Ectodermal cell (in vitro differentiated cells): Measurements from ENCODE around the gene HMCN2.

Experiments
- H3K27ac ChIP-seq: 2 replicates; pipeline ENCODE4 v1.7.0; 2013; ENCODE audit warnings: mild to moderate bottlenecking, low read depth, low read length; ENCODE audit not compliant: insufficient read depth, poor library complexity, severe bottlenecking
- H3K27me3 ChIP-seq: 2 replicates; pipeline ENCODE4 v1.7.0; 2013; ENCODE audit warnings: mild to moderate bottlenecking, low read length; ENCODE audit not compliant: insufficient read depth, control insufficient read depth, poor library complexity, severe bottlenecking
- H3K36me3 ChIP-seq: one replicate; pipeline ENCODE4 v1.7.0; 2013; ENCODE audit warnings: low read length; ENCODE audit not compliant: control insufficient read depth, insufficient read depth
- H3K4me1 ChIP-seq: one replicate; pipeline ENCODE4 v1.7.0; 2013; ENCODE audit warnings: low read length; ENCODE audit not compliant: control insufficient read depth, insufficient read depth
- H3K4me3 ChIP-seq: 2 replicates; pipeline ENCODE4 v1.7.0; 2013; ENCODE audit warnings: low read depth, low read length, control low read depth; ENCODE audit not compliant: insufficient read depth
- H3K9me3 ChIP-seq: 2 replicates; pipeline ENCODE4 v1.7.0; 2013; ENCODE audit warnings: mild to moderate bottlenecking, low read length, moderate library complexity; ENCODE audit not compliant: control insufficient read depth
- WGBS, 2 experiments: methylation state at CpG; one replicate each; pipeline ENCODE4 v1.1.7; 2013; ENCODE audit warnings: missing lambda C conversion rate in 2 of 2; 5-methylcytosine and 5-hydroxymethylcytosine counted together

Gene HMCN2

DNA sequence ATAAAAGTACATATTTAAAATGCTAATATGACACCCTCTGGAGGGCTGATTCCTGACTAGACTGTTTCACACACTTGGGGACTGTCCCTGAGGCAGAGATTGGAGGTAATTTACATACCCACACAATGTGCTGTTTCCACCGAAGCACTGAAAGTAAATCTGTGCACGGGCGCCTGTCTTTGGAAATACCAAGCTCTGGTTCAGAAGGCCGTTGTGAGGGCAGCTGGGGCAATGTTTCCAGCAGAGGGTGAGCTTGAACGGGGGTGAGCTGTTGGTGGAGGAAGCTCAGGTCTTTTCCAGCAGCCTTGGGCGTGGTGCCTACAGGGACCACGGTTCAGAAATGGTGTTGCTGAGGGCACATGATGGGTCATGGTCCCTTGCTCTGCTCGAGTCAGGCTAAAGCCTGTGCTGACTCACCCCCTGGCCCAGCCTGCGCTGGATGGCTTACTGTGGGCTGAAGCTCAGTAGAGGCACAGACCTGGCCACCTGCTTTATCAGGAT, 25.8 kb upstream of the HMCN2 start:
- Histone ChIP-seq H3K27ac (no peak overlapping the region), H3K4me1 (peaks cover 6% of the 10 kb centered on the region), H3K9me3 (no peaks in the 10 kb centered on the region), H3K36me3 (no peaks in the 10 kb centered on the region), H3K27me3 (no peaks in the 10 kb centered on the region), H3K4me3 (no peak overlapping the region)
- WGBS, 2 experiments: 81 to 84% methylated on average over 9 of the region's 9 CpGs

GRCh38 chr9:130240410-130241197, 25.0 kb upstream of the HMCN2 start:
- peaks cover 6% of the 10 kb centered on the region for H3K4me1 ChIP-seq
- WGBS, 2 experiments: 81 to 82% methylated on average over 5 of the region's 5 CpGs

DNA sequence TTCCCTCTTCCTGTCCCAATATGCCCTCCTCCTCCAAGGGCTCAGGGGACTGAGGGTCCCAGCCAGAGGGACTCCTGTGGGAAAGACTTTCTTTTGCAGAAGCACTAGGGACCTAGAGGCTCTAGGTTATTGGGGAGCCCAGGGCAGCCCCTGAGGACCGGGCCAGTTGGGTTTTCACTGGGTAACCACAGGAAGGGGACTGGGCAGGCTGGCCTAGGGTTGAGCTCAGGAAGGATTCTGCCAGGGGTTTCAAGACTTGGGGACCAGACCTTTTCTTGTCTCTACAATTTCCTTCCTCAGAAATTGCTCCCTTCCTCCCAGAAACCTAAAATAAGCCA, 24.4 kb upstream of the HMCN2 start:
- H3K36me3 ChIP-seq: no peaks in the 10 kb centered on the region
- no peak overlapping the region for H3K4me3 ChIP-seq
- no peaks in the 10 kb centered on the region for H3K27me3 ChIP-seq
- no peak overlapping the region for H3K27ac ChIP-seq
- 96 to 98% methylated on average over 1 of the region's 1 CpG for WGBS, 2 experiments
- no peaks in the 10 kb centered on the region for H3K9me3 ChIP-seq
- H3K4me1 ChIP-seq: peaks cover 5% of the 10 kb centered on the region

More at GRCh38 chr9:130240410-130241197, 25.0 kb upstream of the HMCN2 start:
- no peaks in the 10 kb centered on the region for H3K27me3 ChIP-seq
- no peak overlapping the region for H3K27ac ChIP-seq
- H3K9me3 ChIP-seq: no peaks in the 10 kb centered on the region
- H3K4me3 ChIP-seq: no peak overlapping the region
- no peaks in the 10 kb centered on the region for H3K36me3 ChIP-seq

DNA sequence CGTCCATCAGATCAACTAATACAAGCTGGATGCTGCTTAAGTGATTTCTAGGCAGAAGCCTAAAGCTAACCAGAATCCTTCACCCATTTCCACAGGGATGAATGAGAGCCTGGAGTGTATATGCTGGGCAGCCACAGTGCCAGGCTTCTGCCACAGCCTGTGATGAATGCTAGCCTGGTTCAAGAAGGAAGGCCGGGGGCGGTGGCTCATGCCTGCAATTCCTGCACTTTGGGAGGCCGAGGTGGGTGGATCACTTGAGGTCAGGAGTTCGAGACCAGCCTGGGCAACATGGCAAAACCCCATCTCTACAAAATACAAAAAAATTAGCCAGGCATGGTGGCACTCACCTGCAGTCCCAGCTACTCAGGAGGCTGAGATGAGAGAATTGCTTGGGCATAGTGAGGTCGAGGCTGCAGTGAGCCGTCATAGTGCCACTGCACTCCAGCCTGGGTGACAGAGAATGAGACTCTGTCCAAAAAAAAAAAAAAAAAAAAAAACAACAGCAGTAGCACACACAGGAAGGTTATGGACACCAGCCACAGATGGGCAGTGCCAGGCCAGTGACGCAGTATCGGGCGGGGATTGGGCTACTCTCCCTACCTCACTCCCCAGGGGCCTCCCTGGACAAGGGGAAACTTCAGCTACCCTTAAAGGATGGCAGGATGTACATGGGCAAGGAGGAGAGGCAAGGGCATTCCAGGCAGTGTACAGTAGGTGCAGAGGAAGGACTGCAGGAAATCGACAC, 23.1 kb upstream of the HMCN2 start:
- no peaks in the 10 kb centered on the region for H3K36me3 ChIP-seq
- H3K27me3 ChIP-seq: no peaks in the 10 kb centered on the region
- H3K4me1 ChIP-seq: no peaks in the 10 kb centered on the region
- H3K9me3 ChIP-seq: no peaks in the 10 kb centered on the region
- no peak overlapping the region for H3K4me3 ChIP-seq
- WGBS, 2 experiments: 91% methylated on average over 11 of the region's 11 CpGs
- no peak overlapping the region for H3K27ac ChIP-seq

DNA sequence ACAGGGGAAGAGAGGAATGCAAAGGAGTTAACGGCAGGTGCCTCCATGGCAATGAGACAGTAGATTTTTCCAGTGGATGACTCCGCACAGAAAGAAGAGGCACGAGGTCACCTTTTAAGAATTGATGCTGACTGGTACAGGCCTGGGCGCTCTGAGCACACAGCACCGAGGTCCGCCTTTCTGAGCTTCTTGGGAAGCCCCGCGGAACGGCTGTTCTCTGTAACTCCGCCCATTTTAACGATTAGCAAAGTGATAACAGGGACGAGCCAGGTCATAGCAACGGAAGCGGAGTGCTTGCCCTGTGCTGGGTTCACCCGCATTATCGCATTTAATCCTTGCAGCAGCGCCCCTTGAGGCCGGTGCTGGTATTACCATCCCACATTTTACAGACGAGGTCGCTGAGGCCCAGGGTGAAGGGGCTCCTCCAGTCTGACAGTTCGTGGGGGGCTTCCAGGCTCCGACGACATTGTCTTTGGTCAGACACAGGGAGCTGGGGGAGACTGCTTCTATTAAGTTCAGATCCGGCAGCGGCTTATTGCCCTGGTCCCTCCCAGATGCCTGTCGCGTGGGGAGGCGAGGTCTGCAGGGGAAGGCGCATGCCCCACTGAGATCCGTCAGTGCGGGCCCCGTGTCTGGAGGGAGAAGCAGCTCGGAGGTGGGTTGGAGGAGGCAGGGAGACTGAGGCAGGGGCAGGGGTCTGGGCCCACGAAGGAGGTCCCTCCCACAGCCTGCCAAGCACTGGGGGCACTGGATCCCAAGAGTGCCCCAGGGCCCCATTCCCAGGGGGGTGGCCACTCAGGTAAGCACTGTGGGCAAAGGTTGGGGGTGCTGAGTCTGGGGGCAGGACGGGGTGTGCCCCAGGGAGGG, 22.3 kb upstream of the HMCN2 start:
- H3K27me3 ChIP-seq: no peaks in the 10 kb centered on the region
- H3K36me3 ChIP-seq: no peaks in the 10 kb centered on the region
- H3K4me3 ChIP-seq: no peak overlapping the region
- H3K4me1 ChIP-seq: no peaks in the 10 kb centered on the region
- no peak overlapping the region for H3K27ac ChIP-seq
- H3K9me3 ChIP-seq: no peaks in the 10 kb centered on the region
- WGBS, 2 experiments: 37 to 39% methylated on average over 35 of the region's 35 CpGs

DNA sequence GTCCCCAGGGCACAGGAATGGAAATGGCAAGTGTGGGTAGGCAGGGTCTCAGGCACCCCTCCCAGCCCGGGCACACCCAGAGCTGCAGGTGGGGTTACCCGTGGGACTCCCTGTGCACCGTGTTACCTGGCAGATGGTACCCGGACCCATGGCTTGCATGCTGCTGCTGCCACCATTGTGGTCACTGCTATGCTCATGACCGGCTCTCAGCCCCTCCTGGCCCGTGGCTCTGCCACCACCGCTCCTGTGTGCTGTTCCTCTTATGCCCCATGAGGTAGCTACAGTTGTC, 21.7 kb upstream of the HMCN2 start:
- Histone ChIP-seq H3K4me1 (no peaks in the 10 kb centered on the region), H3K27me3 (no peaks in the 10 kb centered on the region), H3K9me3 (no peaks in the 10 kb centered on the region), H3K36me3 (no peaks in the 10 kb centered on the region), H3K4me3 (no peak overlapping the region), H3K27ac (no peak overlapping the region)
- WGBS, 2 experiments: 94 to 95% methylated on average over 7 of the region's 7 CpGs

- no peak overlapping the region for H3K4me3 ChIP-seq
- H3K27ac ChIP-seq: no peak overlapping the region
- no peaks in the 10 kb centered on the region for H3K27me3 ChIP-seq
- no peaks in the 10 kb centered on the region for H3K9me3 ChIP-seq
- WGBS, 2 experiments: 93 to 96% methylated on average over 13 of the region's 13 CpGs
- no peaks in the 10 kb centered on the region for H3K36me3 ChIP-seq
- H3K4me1 ChIP-seq: no peaks in the 10 kb centered on the region
Measured at GRCh38 chr9:130244548-130245165, 20.9 kb upstream of the HMCN2 start.

DNA sequence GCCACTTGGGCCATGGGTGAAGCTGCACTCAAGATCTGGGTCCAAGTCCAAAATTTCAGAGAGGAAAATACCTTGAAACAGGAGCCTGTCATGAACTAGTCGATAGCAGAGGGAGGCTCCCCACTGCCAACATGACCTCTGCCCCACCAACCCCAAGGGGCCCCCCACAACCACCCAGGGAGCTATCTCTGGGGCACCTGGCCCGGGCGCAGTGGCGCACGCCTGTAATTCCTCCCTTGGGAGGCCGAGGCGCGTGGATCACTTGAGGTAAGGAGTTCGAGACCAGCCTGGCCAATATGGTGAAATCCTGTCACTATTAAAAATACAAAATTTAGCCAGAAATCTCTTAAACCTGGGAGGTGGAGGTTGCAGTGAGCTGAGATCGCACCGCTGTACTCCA, 20.1 kb upstream of the HMCN2 start:
- Histone ChIP-seq H3K9me3 (no peaks in the 10 kb centered on the region), H3K4me1 (no peaks in the 10 kb centered on the region), H3K27ac (no peak overlapping the region), H3K4me3 (no peak overlapping the region), H3K36me3 (no peaks in the 10 kb centered on the region), H3K27me3 (no peaks in the 10 kb centered on the region)
- 92 to 93% methylated on average over 11 of the region's 11 CpGs for WGBS, 2 experiments

GRCh38 chr9:130246126-130246525, 19.4 kb upstream of the HMCN2 start:
- Histone ChIP-seq H3K4me3 (no peak overlapping the region), H3K4me1 (no peaks in the 10 kb centered on the region), H3K9me3 (no peaks in the 10 kb centered on the region), H3K27me3 (no peaks in the 10 kb centered on the region), H3K27ac (no peak overlapping the region), H3K36me3 (no peaks in the 10 kb centered on the region)
- 87 to 93% methylated on average over 3 of the region's 3 CpGs for WGBS, 2 experiments
